ENCODE data around the gene SOX8. TPM values are rescaled to one million over a fixed set of nuclear protein-coding genes. Genes with fewer than 3 reads are reported as not detected.

The SOX8 gene
- total RNA-seq, 1 donor from 2014 or later, result 4.3 TPM

DNA sequence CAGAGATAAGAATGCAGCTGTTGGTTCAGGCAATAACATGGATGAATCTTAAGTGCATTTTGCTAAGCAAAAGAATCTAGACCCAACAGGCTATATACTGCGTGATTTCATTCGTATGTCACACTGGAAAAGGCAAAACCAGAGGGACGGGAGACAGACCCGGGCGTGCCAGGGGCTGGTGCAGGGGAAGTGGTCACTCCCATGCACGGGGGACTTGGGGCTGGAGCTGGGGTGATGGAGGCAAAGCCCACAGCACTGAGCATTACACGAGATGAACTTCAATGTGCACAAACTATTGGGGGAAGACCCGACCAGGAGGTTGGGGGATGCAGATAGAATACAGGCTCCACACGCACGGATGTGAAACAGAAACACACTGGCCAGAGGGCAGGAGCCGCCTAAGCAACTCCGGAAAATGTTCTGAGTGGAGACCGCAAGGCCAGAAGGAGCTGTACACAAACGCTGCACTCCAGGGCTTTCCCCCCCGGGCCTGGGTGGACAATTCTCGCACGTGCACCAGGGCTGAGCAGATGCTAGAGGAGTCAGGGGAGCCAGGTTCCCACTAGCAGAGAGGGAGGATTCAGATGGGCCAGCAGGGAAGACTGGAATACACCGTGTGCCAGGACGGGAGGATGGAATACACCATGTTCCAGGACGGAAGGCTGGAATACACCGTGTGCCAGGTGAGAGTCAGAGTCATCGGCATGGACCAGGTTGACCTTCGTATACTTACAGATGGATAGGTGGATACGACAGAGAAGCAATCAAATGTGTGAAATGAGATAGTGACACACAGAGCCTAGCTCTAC lies 22.1 kb upstream of the SOX8 start:
- TF ChIP-seq, protein P1, sequence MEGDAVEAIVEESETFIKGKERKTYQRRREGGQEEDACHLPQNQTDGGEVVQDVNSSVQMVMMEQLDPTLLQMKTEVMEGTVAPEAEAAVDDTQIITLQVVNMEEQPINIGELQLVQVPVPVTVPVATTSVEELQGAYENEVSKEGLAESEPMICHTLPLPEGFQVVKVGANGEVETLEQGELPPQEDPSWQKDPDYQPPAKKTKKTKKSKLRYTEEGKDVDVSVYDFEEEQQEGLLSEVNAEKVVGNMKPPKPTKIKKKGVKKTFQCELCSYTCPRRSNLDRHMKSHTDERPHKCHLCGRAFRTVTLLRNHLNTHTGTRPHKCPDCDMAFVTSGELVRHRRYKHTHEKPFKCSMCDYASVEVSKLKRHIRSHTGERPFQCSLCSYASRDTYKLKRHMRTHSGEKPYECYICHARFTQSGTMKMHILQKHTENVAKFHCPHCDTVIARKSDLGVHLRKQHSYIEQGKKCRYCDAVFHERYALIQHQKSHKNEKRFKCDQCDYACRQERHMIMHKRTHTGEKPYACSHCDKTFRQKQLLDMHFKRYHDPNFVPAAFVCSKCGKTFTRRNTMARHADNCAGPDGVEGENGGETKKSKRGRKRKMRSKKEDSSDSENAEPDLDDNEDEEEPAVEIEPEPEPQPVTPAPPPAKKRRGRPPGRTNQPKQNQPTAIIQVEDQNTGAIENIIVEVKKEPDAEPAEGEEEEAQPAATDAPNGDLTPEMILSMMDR (IDR thresholded peaks at IDR 0.05; ENCODE audit: unreplicated experiment), result no peak
- Mint-ChIP-seq H3K27ac (ENCODE audit: unreplicated experiment) (no peak overlapping the region), H3K4me1 (ENCODE audit: unreplicated experiment) (peaks cover 7% of the 10 kb centered on the region), H3K4me3 (ENCODE audit: unreplicated experiment) (no peak overlapping the region), H3K27me3 (ENCODE audit: unreplicated experiment) (peaks cover 7% of the 10 kb centered on the region), H3K9me3 (ENCODE audit: unreplicated experiment) (no peaks in the 10 kb centered on the region), H3K36me3 (ENCODE audit: low read depth, unreplicated experiment) (peaks cover 3% of the 10 kb centered on the region)
- DNase-seq (ENCODE audit: low spot score), result no peak

DNA sequence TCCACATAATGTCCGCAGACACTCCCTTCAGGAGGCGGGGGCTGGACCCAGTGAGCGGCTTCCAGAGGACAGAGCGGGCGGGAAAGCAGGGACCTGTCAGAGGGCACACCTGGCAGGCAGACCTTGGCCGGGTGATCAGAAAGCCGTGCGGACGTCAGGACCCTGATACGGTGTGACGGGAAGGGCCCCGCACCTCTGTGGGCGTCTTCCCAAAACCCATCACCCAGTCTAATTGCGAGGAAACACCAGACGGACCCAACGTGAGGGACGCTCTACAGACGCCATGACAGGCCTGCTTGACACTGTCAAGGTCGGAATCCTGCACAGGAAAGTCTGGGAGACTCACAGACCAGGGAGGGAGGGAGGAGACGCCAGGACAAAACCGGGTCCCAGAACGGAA lies 19.2 kb upstream of the SOX8 start:
- Mint-ChIP-seq H3K36me3 (ENCODE audit: low read depth, unreplicated experiment) (peaks cover 24% of the 10 kb centered on the region), H3K9me3 (ENCODE audit: unreplicated experiment) (no peaks in the 10 kb centered on the region), H3K4me3 (ENCODE audit: unreplicated experiment) (no peak overlapping the region), H3K27me3 (ENCODE audit: unreplicated experiment) (peaks cover 8% of the 10 kb centered on the region), H3K27ac (ENCODE audit: unreplicated experiment) (no peak overlapping the region), H3K4me1 (ENCODE audit: unreplicated experiment) (peaks cover 7% of the 10 kb centered on the region)
- TF ChIP-seq, protein P1 (IDR thresholded peaks at IDR 0.05; ENCODE audit: unreplicated experiment), result no peak
- DNase-seq (ENCODE audit: low spot score), result no peak

DNA sequence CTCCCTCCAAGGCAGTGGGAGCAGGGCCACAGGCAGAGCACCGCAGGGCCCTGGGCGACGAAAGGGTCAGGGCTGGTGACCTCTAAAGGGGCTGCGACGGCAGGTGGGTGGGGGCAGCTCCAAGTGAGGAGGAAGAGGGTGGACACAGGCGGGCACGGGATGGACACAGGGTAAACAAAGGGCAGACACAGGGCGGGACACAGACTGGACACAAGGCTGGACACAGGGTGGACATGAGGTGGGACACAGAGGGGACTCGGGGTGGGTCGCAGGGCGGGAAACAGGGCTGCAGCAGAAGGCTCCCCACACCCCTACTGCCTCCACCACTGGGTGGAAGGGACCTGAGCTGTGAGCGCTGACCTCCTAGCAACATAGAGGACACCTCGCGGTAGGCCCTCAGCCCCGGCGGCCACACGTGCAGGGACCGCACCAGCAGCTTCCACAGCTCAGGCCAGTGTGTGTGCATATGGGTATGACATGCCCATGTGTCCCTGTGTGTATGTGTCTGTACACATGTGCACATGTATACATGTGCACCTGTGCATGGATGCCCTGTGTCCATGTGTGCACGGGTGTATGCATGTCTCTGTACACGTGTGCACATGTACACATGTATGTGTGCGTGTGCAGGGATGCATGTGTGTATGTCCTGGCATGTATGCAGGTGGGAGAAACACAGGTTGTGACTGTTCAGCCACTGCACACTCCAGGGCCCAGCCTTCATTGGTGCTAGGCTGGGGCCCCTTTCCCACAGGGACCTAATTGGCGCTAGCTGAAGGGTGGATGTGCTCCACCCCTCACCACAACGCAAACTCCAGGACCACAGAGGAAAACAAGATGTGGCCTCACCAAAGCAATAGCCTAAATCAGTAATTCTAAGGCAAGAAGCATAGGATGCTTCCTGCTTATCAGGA lies 18.4 kb upstream of the SOX8 start:
- DNase-seq (ENCODE audit: low spot score), result no peak
- peaks cover 24% of the 10 kb centered on the region for H3K36me3 Mint-ChIP-seq (ENCODE audit: low read depth, unreplicated experiment)
- TF ChIP-seq, protein P1 (IDR thresholded peaks at IDR 0.05; ENCODE audit: unreplicated experiment), result no peak
- H3K9me3 Mint-ChIP-seq (ENCODE audit: unreplicated experiment), result no peaks in the 10 kb centered on the region
- no peak overlapping the region for H3K4me3 Mint-ChIP-seq (ENCODE audit: unreplicated experiment)
- peaks cover 8% of the 10 kb centered on the region for H3K27me3 Mint-ChIP-seq (ENCODE audit: unreplicated experiment)
- no peak overlapping the region for H3K27ac Mint-ChIP-seq (ENCODE audit: unreplicated experiment)
- H3K4me1 Mint-ChIP-seq (ENCODE audit: unreplicated experiment), result peaks cover 7% of the 10 kb centered on the region

DNA sequence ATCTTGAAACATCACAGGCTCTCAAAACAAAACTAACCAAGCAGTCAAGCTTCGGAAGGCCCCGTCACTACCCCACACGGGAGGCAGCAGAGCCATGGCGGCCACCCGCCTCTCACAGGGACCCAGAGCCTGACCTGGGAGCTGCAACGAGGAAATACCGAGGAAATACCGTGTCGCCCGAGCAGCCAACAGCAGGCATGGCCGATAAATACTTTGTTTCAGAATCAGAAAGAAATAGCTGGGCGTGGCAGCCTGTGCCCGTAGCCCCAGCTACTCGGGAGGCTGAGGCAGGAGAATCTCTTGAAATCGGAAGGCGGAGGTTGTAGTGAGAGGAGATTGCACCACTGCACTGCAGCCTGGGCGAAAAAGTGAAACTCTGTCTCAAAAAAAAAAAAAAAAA lies 17.7 kb upstream of the SOX8 start:
- H3K4me3 Mint-ChIP-seq (ENCODE audit: unreplicated experiment), result no peak overlapping the region
- H3K27ac Mint-ChIP-seq (ENCODE audit: unreplicated experiment), result no peak overlapping the region
- H3K36me3 Mint-ChIP-seq (ENCODE audit: low read depth, unreplicated experiment), result peaks cover 24% of the 10 kb centered on the region
- H3K27me3 Mint-ChIP-seq (ENCODE audit: unreplicated experiment), result peaks cover 11% of the 10 kb centered on the region
- no peak for DNase-seq (ENCODE audit: low spot score)
- peaks cover 9% of the 10 kb centered on the region for H3K4me1 Mint-ChIP-seq (ENCODE audit: unreplicated experiment)
- no peaks in the 10 kb centered on the region for H3K9me3 Mint-ChIP-seq (ENCODE audit: unreplicated experiment)
- TF ChIP-seq, protein P1 (IDR thresholded peaks at IDR 0.05; ENCODE audit: unreplicated experiment), result no peak
